Mucosa of stomach (tissue), 1 donor: ENCODE measurements around the gene CYB5B.

Experiments used
- H3K27me3 ChIP-seq: one replicate; pipeline ENCODE4 v1.7.0; 2013; ENCODE audit warnings: mild to moderate bottlenecking, low read length; ENCODE audit not compliant: control insufficient read depth, insufficient read depth
- H3K36me3 ChIP-seq: one replicate; pipeline ENCODE4 v1.7.0; 2013; ENCODE audit warnings: low read length; ENCODE audit not compliant: control insufficient read depth, insufficient read depth
- H3K4me1 ChIP-seq: one replicate; pipeline ENCODE4 v1.7.0; 2013; ENCODE audit warnings: mild to moderate bottlenecking, low read length; ENCODE audit not compliant: control insufficient read depth, insufficient read depth
- H3K4me3 ChIP-seq: one replicate; pipeline ENCODE4 v1.7.0; 2013; ENCODE audit warnings: low read length
- H3K9ac ChIP-seq: one replicate; pipeline ENCODE4 v1.7.0; 2013; ENCODE audit warnings: mild to moderate bottlenecking, low read length, moderate library complexity
- H3K9me3 ChIP-seq: one replicate; pipeline ENCODE4 v1.7.0; 2013; ENCODE audit warnings: mild to moderate bottlenecking, low read length, moderate library complexity; ENCODE audit not compliant: control insufficient read depth
- donor health status: Pancreatic carcinoma.

Gene CYB5B

DNA sequence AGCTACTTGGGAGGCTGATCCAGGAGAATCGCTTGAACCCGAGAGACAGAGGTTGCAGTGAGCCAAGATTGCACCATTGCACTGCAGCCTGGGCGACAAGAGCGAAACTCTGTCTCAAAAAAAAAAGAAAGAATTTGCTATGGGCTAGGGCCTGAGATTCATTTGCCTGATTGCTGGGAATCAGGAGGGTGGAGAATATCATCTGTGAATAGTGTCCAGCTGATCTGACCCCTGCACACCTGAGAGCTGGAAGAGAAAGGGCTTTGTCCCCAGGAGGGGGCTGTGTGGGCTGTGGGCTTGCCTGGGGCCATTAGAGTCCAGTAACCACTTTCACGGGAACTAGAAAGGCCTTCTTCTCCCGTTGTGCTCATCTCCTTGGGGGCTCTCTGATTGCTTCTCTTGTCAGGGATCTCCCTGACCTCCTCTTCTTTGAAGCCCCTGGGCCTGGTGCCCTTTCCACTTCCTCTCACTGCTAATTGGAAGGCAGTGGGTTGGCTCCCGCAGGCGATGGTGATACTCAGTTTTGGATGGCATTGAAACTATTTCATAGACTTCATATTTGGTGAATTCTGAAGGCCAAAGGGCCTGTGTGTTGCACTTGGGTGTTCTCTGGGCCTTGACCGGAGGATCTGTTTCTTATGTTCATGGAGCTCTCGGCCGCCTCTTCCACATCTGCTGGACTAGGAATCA lies 75.3 kb downstream of the CYB5B start:
- no peak overlapping the region for H3K9ac ChIP-seq

DNA sequence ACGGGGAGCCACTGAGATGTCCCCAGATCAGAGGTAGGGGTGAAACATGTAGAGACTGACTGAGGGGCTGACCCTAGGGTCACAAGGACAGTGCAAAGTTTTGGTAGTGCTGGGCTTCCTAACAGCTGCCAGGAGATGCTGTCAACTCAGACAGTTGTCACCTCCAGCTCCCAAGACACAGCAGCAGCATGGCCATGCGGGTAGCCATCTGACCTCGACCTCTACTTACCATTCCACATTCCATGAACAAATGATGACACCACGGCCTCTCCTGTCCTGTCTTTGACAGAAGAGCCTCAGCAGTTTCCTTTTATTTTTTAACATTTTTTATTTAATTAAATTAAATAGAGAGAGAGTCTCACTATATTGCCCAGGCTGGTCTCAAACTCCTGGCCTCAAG lies 76.1 kb downstream of the CYB5B start:
- Histone ChIP-seq H3K4me3 (no peak overlapping the region), H3K27me3 (no peaks in the 10 kb centered on the region), H3K9me3 (no peaks in the 10 kb centered on the region), H3K9ac (no peak overlapping the region), H3K4me1 (peaks cover 6% of the 10 kb centered on the region), H3K36me3 (no peaks in the 10 kb centered on the region)

More for the DNA sequence above, 75.3 kb downstream of the CYB5B start:
- peaks cover 6% of the 10 kb centered on the region for H3K4me1 ChIP-seq
- no peaks in the 10 kb centered on the region for H3K36me3 ChIP-seq
- H3K4me3 ChIP-seq = no peak overlapping the region
- no peaks in the 10 kb centered on the region for H3K27me3 ChIP-seq
- no peaks in the 10 kb centered on the region for H3K9me3 ChIP-seq

DNA sequence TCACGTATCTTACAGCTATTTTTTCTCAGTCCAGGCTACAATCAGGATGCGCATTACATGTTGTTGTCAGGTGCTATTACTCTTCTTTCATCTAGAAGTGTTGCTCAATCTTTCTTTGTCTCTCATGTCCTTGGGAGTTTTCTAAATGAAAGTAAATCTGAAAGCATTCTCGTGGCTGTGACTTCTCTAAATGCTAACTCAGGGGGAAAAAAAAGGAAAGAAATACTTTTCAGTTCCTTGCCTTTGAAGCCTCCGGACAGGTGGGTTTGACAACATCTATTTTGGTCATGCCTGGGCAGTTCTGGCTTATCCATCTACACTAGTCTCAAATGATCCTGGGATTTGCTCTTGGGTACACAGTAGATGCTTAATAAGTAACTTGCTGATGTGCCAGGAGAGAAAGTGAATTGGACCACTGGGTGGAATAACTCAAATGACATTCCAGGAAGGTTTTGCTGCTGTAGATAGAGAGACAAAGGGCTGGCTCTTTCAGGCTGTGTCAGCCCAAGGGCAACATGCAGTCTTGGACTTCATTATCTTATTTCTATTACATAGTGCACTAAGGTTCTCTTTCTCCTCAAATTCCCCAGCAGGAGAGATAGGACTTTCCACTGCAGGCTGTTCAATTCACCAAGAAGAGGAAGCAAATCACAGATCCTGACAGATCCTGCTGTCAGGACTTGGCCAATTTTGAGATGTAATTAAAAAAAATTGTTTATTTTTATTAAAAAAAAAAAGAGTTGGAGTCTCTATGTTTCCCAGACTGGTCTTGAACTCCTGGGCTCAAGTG lies 77.7 kb downstream of the CYB5B start:
- Histone ChIP-seq H3K9ac (no peak overlapping the region), H3K27me3 (no peaks in the 10 kb centered on the region), H3K9me3 (no peaks in the 10 kb centered on the region), H3K4me3 (no peak overlapping the region), H3K4me1 (peaks cover 6% of the 10 kb centered on the region), H3K36me3 (no peaks in the 10 kb centered on the region)

DNA sequence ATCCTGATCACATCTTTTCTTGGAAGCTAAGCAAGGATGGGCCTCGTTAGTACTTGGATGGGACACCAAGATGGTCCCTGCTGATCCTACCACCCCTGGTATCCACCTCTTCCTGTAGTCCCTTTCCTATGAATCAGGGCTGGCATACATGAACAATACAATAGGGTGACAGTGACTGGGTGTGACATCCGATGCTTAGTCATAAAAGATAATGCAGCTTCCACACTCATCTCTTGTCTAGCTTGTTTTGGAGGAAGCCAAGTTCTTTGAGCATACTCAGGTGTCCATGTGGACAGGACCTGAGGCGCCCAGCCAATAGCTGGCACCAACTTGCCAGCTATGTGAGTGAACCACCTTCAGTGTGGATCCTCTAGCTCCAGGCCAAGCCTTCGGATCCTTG lies 78.8 kb downstream of the CYB5B start:
- H3K9me3 ChIP-seq = no peaks in the 10 kb centered on the region
- no peaks in the 10 kb centered on the region for H3K36me3 ChIP-seq
- no peak overlapping the region for H3K9ac ChIP-seq
- H3K27me3 ChIP-seq = no peaks in the 10 kb centered on the region
- no peak overlapping the region for H3K4me3 ChIP-seq
- H3K4me1 ChIP-seq = peaks cover 3% of the 10 kb centered on the region

DNA sequence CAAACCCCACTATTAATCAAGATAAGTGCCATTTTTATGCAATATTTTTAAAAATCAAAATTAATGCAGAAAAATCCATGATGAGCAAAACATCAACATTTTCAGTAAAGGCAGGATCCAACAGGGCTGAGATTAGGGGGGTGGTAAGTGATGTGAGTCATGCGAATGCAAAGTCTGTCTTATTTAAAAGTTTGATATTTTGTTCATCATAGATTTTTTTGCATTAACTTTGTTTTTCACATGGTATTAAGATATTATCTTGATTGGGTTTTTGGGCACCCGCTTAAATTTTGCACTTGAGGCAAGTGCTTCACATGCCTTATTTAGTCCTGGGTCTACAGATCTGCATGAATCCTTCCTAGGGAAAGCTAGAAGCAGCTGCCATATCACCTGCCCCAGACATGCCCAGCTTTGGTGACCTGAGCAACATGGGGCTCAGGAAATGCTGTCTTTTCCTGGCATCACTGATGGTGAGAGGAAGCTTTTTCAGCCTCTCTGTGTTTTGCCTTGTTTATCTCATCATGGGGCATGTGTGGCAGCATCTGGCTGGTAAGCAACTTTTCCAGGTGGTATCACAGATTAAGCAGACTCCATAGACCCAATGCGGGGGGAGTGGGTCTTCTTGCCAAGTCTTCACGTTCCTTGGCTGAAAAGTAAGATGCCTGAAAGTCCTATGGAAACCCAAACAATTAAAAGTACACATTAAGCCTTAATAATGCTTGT lies 83.8 kb downstream of the CYB5B start:
- H3K27me3 ChIP-seq = no peaks in the 10 kb centered on the region
- no peaks in the 10 kb centered on the region for H3K36me3 ChIP-seq
- H3K9ac ChIP-seq = no peak overlapping the region
- H3K4me3 ChIP-seq = no peak overlapping the region
- H3K4me1 ChIP-seq = no peaks in the 10 kb centered on the region
- no peaks in the 10 kb centered on the region for H3K9me3 ChIP-seq

DNA sequence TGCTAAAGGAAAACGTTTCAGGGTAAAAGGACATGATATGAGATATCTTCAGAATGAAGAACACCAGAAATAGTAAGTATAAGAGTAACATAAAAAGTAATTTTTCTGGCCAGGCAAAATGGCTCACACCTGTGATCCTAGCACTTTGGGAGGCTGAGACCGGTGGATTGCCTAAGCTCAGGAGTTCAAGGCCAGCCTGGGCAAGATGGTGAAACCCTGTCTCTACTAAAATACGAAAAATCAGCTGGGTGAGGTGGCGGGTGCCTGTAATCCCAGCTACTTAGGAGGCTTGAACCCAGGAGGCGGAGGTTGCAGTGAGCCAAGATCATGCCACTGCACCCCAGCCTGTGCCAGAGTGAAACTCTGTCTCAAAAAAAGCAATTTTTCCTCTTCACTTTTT lies 84.7 kb downstream of the CYB5B start:
- Histone ChIP-seq H3K9ac (no peak overlapping the region), H3K9me3 (no peaks in the 10 kb centered on the region), H3K4me3 (no peak overlapping the region), H3K36me3 (no peaks in the 10 kb centered on the region), H3K4me1 (no peaks in the 10 kb centered on the region), H3K27me3 (no peaks in the 10 kb centered on the region)

DNA sequence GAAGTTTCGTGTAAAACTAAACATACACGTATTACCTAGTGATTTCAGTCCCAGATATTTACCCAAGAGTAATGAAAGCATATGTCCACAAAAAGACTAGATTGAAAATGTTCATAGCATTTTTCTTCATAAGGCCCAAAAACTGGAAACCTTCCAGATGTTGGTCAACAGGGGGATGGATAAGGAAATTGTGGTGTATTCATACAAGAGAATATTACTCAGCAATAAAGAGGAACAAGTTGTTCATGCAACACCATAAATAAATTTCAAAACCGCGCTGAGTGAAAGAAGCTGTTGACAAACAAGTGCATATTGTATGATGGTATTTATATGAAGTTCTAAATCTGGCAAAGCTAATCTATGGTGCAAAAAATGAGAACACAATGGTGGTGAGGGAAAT lies 87.2 kb downstream of the CYB5B start:
- Histone ChIP-seq H3K4me3 (no peak overlapping the region), H3K9me3 (no peaks in the 10 kb centered on the region), H3K27me3 (no peaks in the 10 kb centered on the region), H3K36me3 (no peaks in the 10 kb centered on the region), H3K9ac (no peak overlapping the region), H3K4me1 (no peaks in the 10 kb centered on the region)

DNA sequence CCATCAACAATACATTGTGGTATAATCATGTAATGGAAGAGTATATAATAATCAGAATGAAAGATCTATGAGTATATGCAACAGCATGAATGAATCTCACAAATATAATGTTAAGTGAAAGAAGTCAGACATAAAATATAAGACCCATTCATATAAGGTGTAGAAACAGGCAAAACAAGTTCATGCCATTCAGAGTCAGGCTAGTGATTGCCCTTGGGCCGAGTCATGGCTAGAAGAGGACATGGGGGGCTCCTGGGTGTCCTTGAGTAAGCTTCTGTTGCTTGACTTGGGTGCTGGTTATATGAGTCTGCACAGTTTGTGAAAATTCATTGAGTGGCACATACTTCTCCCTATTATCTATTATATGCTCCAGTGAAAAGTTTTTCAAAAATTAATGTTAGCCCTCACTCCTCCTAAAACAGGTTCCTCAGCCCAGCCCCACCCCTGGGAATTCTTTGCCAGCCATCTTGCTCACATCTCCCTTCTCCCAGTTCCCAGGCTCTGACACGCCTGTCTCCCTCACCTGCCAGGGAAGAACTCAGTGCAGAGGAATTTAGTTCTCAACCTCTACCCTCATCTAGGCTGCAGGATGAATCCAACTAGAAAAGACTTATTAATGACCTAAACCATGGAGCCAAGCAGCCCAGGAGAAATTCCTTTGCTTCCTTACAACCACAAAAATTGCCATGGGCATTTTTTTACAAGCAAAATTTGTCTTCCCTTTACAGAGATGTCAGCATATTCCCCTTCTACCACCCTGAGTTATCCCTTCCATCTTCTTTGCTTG lies 89.0 kb downstream of the CYB5B start:
- H3K36me3 ChIP-seq = no peaks in the 10 kb centered on the region
- H3K4me3 ChIP-seq = no peak overlapping the region
- no peak overlapping the region for H3K9ac ChIP-seq
- no peaks in the 10 kb centered on the region for H3K27me3 ChIP-seq
- H3K4me1 ChIP-seq = no peaks in the 10 kb centered on the region
- no peaks in the 10 kb centered on the region for H3K9me3 ChIP-seq

DNA sequence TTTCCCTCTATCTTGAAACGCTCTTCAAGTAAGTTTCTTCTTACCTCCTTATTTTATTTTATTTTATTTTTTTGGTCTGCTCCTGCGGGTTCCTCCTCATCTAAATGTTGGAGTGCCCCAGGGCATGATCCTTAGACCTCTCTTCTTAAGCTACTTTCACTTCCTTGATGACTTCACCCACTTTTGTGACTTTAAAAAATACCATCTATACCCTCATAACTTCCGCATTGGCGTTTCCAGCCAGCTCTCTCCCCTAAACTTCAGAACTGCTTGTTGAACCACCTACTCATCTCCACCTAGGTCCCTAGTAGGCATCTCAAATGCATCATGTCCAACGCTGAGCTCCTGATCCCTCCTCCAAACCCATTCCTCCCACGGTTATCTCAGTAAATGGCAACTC lies 89.9 kb downstream of the CYB5B start:
- Histone ChIP-seq H3K4me3 (no peak overlapping the region), H3K27me3 (no peaks in the 10 kb centered on the region), H3K9me3 (no peaks in the 10 kb centered on the region), H3K9ac (no peak overlapping the region), H3K36me3 (no peaks in the 10 kb centered on the region), H3K4me1 (no peaks in the 10 kb centered on the region)
